GM18505 (cell line): ENCODE data around the gene BRSK2.

Experiments
- ATAC-seq: cut with Tn5 transposase; IDR thresholded peaks from one replicate; pipeline ENCODE4 v1.9.1; 2021; ENCODE audit not compliant: unreplicated experiment
- POLR2A ChIP-seq: IDR thresholded peaks from 4 replicates; pipeline ENCODE4 v1.6.1; 2011; ENCODE audit warnings: borderline replicate concordance; ENCODE audit not compliant: insufficient read depth, insufficient read length; ENCODE audit errors: extremely low read depth

Gene BRSK2

GRCh38 chr11:1451781-1452470 lies 62.2 kb downstream of the BRSK2 start:
- no peak for ATAC-seq
- TF ChIP-seq POLR2A = no peak

GRCh38 chr11:1452744-1453143 lies 63.0 kb downstream of the BRSK2 start:
- no peak for TF ChIP-seq POLR2A
- ATAC-seq = no peak

DNA sequence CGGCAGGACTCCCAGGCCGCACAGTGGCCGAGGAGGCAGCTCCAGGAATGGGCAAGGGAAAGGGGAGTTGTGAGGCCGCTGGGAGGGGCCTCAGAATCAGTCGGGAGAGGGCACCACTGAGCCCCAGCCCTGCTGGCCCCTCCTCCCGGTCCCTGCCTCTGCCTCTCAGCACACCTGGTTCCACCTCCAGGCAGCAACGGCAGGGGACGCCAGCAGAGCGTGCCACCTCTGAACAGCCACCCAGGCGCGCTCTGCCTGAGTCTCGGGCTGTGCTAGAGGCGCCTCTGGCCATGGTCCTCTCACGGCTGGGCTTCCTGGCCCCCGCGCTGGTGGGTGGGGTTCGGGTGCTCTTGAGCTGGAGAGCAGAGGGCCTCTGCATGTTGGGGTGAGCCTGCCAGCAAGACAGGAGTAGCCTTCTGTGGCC lies 63.9 kb downstream of the BRSK2 start:
- ATAC-seq = no peak

GRCh38 chr11:1454576-1454975 lies 64.8 kb downstream of the BRSK2 start:
- no peak for ATAC-seq
- TF ChIP-seq POLR2A = no peak

More for the DNA sequence above, 63.9 kb downstream of the BRSK2 start:
- TF ChIP-seq POLR2A = no peak

DNA sequence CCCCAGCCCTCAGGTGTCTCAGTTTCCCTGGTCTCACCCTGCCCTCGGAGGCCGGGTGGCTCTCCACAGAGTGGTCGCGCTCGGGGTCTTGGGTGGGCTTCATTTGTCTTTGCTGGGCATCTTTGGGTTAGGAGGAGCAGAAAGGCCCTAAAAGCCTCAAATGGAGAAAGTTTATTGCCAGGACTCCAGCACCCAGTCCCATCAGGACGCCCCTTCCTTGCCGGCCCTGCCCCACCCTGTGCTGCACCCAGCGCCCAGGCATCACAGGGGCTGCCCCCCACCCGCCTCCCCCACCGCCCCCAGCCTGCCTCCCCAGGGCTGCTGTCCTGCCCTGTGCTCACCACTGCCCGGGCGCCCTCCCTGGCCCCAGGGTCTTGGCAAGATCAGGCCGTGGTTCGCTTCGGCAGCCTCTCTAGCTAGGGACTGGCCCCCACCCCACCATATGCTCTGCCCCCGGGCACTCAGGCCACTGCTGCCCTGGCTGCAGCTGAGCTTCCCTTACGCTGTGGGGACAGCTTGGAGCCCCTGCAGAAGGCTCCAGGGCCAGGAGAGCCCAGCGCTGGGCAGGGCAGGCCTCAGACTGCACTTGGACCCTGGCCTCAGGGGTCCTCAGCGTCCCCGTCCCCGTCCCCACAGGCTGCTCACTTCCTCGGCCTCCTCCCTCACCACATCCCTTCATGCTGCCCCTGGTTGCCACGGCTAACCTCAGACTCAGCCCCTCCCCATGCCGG lies 65.5 kb downstream of the BRSK2 start:
- ATAC-seq = no peak
- TF ChIP-seq POLR2A = no peak

GRCh38 chr11:1455763-1456060 lies 66.0 kb downstream of the BRSK2 start:
- TF ChIP-seq POLR2A = no peak
- ATAC-seq = no peak

DNA sequence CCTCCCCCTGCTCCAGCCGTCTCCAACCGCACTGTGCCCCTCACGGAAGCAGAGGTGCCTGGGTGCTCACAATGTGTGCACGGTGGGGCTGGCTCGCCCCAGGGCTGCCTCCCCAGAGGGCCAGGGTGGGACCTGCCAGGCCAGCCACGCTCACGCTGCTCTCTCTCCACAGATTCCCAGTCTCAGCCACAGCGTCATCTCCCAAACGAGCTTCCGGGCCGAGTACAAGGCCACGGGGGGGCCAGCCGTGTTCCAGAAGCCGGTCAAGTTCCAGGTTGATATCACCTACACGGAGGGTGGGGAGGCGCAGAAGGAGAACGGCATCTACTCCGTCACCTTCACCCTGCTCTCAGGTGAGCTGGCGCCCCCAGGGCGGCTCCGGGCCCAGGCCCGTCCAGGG lies 66.4 kb downstream of the BRSK2 start:
- TF ChIP-seq POLR2A = no peak

DNA sequence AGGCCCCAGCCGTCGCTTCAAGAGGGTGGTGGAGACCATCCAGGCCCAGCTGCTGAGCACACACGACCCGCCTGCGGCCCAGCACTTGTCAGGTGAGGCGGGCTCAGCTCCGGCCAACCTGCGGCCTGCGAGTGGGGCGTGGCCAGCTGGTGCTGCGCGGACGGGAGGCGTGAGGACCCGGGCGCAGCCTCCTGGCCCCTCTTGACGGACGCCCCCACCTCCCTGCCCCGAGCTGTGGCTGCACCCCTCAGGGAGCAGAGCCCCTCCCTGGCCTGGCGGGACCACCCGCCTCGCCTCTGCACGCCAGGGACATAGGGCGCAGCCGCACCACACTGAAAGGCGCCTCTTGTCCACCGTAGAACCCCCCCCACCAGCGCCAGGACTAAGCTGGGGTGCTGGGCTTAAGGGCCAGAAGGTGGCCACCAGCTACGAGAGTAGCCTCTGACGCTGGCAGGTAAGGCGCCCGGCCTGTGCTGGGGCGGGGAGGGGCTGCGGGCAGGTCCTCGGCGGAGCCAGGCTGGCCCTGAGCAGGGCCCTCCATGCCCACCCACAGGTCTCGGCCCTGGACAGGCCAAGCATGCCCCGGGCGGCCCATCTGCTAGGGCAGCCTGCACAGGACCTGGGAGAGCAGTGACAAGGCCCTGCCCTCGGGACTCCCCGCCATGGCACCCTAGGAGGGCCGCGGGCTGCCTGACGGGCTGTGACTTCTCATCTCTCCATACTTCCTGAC lies 67.0 kb downstream of the BRSK2 start:
- ATAC-seq = no peak
- TF ChIP-seq POLR2A = no peak

More for the DNA sequence above, 66.4 kb downstream of the BRSK2 start:
- ATAC-seq = no peak

DNA sequence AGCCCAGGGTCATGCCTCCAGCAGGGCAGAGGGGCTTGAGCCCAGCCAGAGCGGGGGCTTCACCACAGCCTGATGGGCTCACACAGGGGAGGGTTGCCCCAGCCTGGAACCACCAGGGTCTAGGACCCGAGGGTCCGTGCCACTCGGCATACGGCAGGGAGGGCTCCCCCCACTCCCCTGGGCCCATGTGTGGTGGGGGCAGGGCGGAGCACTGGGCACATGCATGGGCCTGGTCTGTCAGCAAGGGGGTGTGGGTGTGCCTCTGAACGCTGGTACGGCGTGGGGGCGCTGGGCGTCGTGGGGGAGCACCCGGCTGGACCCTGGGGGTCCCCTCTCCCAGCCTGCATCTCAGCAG lies 67.6 kb downstream of the BRSK2 start:
- TF ChIP-seq POLR2A = no peak
- ATAC-seq = no peak

DNA sequence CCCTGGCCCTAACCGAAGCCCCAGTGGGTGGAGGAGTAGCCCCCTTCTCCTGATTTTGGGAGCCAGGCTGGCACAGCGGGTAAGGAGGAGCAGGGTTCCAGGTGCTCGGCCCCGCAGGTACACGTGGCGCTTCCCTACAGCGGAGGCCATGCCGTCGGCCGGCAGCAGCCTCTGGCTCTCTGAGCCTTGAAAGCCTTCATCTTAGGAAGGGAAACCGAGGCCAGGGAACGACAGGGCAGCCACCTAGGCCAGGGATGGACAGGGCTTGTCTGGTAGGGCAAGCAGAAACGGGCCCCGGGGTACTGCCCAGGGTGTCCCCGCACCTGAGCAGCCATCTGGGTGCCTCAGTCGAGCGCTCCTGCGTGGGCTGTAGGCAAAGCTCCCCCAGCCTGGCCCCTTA lies 68.1 kb downstream of the BRSK2 start:
- ATAC-seq = no peak
- no peak for TF ChIP-seq POLR2A

- ATAC-seq = no peak
- no peak for TF ChIP-seq POLR2A
These were observed 68.8 kb downstream of the BRSK2 start for GRCh38 chr11:1458340-1459218.

GRCh38 chr11:1459219-1459575 lies 69.5 kb downstream of the BRSK2 start:
- no peak for TF ChIP-seq POLR2A
- ATAC-seq = no peak

DNA sequence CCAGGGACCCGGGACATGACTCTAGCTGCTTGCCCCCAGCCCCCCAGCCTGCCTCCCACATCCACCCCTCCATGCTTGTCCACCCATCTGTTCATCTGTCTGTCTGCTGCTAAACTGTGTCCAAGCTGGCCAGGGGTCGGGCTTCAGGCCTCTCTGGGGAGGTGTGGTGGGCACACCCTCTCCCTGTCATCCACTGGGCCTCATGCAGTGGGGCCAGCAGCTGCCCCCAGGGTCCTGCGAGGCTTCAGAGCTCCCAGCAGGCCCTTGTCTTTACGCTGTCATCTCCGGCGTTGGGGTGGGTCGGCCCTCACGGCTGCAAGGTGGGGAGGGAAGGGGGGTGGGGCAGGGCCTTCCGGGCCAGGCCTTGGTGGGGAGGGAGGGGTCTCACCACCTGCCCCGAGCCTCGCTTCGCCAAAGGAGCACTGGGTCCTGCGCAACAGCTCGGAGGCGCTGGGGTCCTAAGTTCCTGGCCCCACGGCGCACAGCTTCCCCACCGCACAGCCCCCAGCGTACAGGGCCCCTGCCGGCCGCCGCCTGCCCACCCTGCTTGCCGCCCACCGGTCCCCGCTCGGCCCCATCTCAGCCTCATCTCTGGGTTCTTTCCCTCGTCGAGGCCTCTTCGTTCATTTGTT lies 70.1 kb downstream of the BRSK2 start:
- no peak for ATAC-seq
- TF ChIP-seq POLR2A = no peak

DNA sequence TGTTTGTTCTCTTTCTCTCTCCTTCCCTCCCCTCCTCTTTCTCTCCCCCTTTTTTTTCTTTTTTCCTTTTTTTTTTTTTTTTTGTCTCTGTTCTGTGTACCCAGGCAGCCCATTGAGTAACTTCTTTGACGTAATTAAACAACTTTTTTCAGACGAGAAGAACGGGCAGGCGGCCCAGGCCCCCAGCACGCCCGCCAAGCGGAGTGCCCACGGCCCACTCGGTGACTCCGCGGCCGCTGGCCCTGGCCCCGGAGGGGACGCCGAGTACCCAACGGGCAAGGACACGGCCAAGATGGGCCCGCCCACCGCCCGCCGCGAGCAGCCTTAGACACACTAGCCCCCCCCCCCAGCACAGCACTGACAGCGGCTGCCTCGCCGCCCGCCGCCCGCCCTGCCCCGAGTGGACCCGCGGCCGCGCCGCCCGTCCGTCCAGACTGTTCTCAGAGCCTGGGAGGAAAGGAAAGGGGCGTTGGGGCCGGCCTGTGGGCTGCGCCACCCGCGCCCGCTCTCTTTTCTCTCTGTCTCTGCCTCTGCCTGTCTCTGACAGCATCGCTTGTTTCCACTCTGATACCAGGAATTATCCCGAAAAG lies 70.8 kb downstream of the BRSK2 start:
- no peak for ATAC-seq
- TF ChIP-seq POLR2A = no peak
